Endodermal cell (in vitro differentiated cells): ENCODE results near the gene ZNF655. TPM values are rescaled to one million over a fixed set of nuclear protein-coding genes. Genes with fewer than 3 reads are reported as not detected.

ENCODE experiments used
- DNase-seq: peaks from one replicate; pipeline ENCODE4 v3.0.0-alpha.2; 2017
- H3K27ac ChIP-seq: 2 replicates; pipeline ENCODE4 v1.5.1; 2013; ENCODE audit warnings: mild to moderate bottlenecking, low read depth, low read length, moderate library complexity
- H3K27me3 ChIP-seq: 2 replicates; pipeline ENCODE4 v1.6.1; 2013; ENCODE audit warnings: mild to moderate bottlenecking, low read length, moderate library complexity; ENCODE audit not compliant: insufficient read depth, control insufficient read depth, poor library complexity, severe bottlenecking
- H3K36me3 ChIP-seq: 2 replicates; pipeline ENCODE4 v1.7.0; 2013; ENCODE audit warnings: mild to moderate bottlenecking, low read length, moderate library complexity; ENCODE audit not compliant: control insufficient read depth, insufficient read depth
- H3K4me1 ChIP-seq: one replicate; pipeline ENCODE4 v1.7.0; 2013; ENCODE audit warnings: low read length; ENCODE audit not compliant: control insufficient read depth, insufficient read depth
- H3K4me3 ChIP-seq: 2 replicates; pipeline ENCODE4 v1.5.1; 2013; ENCODE audit warnings: mild to moderate bottlenecking, low read length, moderate library complexity
- H3K9ac ChIP-seq: 2 replicates; pipeline ENCODE4 v1.6.1; 2013; ENCODE audit warnings: mild to moderate bottlenecking, low read length, moderate library complexity; ENCODE audit not compliant: poor library complexity, severe bottlenecking; ENCODE audit errors: extremely low read depth
- H3K9me3 ChIP-seq: 2 replicates; pipeline ENCODE4 v1.6.1; 2013; ENCODE audit warnings: mild to moderate bottlenecking, low read length, moderate library complexity; ENCODE audit not compliant: control insufficient read depth
- H3K27ac Mint-ChIP-seq: 2 replicates; pipeline ENCODE4 v1.8.0; 2020; ENCODE audit warnings: mixed read lengths
- H3K27me3 Mint-ChIP-seq: 2 replicates; pipeline ENCODE4 v1.8.0; 2021; ENCODE audit warnings: mild to moderate bottlenecking, mixed read lengths; ENCODE audit not compliant: insufficient read depth
- H3K36me3 Mint-ChIP-seq: 2 replicates; pipeline ENCODE4 v1.8.0; 2020; ENCODE audit warnings: low read depth, mixed read lengths
- H3K4me1 Mint-ChIP-seq: 2 replicates; pipeline ENCODE4 v1.8.0; 2020; ENCODE audit warnings: mixed read lengths
- H3K4me3 Mint-ChIP-seq: 2 replicates; pipeline ENCODE4 v1.8.0; 2020; ENCODE audit warnings: mild to moderate bottlenecking, moderate library complexity, mixed read lengths
- H3K9me3 Mint-ChIP-seq: 2 replicates; pipeline ENCODE4 v1.8.0; 2020; ENCODE audit warnings: mild to moderate bottlenecking, mixed read lengths
- WGBS, 2 experiments: methylation state at CpG; one replicate each; pipeline versions ENCODE4 v1.1.5 to v1.1.7; 2013; ENCODE audit warnings: missing lambda C conversion rate in 2 of 2, mixed read lengths in 1 of 2; ENCODE audit not compliant: insufficient coverage in 1 of 2, insufficient read length in 1 of 2; 5-methylcytosine and 5-hydroxymethylcytosine counted together
- total RNA-seq, 2 donors: library from RNA; stranded (reverse); fragmentation: NEBNext Ultra II Directional in 1 of 2; extraction: Animal tissue kit (Norgen Biotek cat#: 25700) in 1 of 2; gene quantifications; 2 replicates in 1 of 2; 3 replicates in 1 of 2; pipeline ENCODE4 v1.2.1, GENCODE V29; 2021
- TF ChIP-seq, protein P1 (sequence below): fragments of 200-600 bp; sonication (generic); conservative IDR thresholded peaks from 2 replicates; pipeline ENCODE4 v1.5.0; 2021; ENCODE audit warnings: antibody characterized with exemption, mild to moderate bottlenecking

ZNF655 gene
- total RNA-seq, 2 donors from 2014 or later: 57.0 to 58.2 TPM

DNA sequence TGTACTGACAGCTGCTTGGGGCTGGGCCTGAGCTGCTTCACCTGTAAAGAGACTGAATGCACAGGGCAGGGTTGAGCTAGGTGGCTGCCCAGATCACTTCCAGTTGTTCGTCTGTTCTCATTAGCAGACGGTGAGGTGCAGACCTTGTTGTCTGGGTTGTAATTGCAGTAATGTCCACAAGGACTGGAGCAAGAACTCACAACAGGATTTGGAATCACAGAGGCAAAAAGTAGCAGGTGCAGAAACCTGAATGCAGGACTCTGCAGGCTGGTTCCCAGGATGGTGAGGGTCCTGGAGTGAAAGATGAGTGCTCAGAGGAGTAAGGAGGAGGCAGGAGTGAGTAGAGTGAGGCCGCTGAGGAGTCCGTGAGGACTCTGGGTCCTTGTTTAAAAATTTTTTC lies 67.5 kb downstream of the ZNF655 start:
- Mint-ChIP-seq H3K36me3 (peaks cover 86% of the 10 kb centered on the region), H3K27me3 (no peaks in the 10 kb centered on the region), H3K4me3 (no peak overlapping the region), H3K9me3 (no peaks in the 10 kb centered on the region), H3K4me1 (peaks cover 17% of the 10 kb centered on the region), H3K27ac (no peak overlapping the region)
- no peak for DNase-seq
- Histone ChIP-seq H3K9ac (no peak overlapping the region), H3K36me3 (peaks cover 95% of the 10 kb centered on the region), H3K4me1 (peaks cover 5% of the 10 kb centered on the region), H3K9me3 (no peaks in the 10 kb centered on the region), H3K4me3 (no peak overlapping the region), H3K27me3 (no peaks in the 10 kb centered on the region), H3K27ac (no peak overlapping the region)
- TF ChIP-seq, protein P1, sequence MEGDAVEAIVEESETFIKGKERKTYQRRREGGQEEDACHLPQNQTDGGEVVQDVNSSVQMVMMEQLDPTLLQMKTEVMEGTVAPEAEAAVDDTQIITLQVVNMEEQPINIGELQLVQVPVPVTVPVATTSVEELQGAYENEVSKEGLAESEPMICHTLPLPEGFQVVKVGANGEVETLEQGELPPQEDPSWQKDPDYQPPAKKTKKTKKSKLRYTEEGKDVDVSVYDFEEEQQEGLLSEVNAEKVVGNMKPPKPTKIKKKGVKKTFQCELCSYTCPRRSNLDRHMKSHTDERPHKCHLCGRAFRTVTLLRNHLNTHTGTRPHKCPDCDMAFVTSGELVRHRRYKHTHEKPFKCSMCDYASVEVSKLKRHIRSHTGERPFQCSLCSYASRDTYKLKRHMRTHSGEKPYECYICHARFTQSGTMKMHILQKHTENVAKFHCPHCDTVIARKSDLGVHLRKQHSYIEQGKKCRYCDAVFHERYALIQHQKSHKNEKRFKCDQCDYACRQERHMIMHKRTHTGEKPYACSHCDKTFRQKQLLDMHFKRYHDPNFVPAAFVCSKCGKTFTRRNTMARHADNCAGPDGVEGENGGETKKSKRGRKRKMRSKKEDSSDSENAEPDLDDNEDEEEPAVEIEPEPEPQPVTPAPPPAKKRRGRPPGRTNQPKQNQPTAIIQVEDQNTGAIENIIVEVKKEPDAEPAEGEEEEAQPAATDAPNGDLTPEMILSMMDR: peak; percentile 33
- WGBS, 2 experiments: 93 to 100% methylated on average over 3 to 4 of the region's 4 CpGs

Other genes starting within 250 kb of the ZNF655 start
- 100 to 1,000 TPM; 150 to 154 TPM for gene ARPC1A, start 232.7 kb upstream of the ZNF655 start, total RNA-seq
- gene ARPC1B, start 183.9 kb upstream of the ZNF655 start, total RNA-seq: 10 to 100 TPM; 53.3 to 73.9 TPM
- gene PDAP1, start 150.0 kb upstream of the ZNF655 start, total RNA-seq: 100 to 1,000 TPM; 147 to 165 TPM
- gene BUD31, start 149.7 kb upstream of the ZNF655 start, total RNA-seq: 100 to 1,000 TPM; 102 to 117 TPM
- gene PTCD1, start 119.8 kb upstream of the ZNF655 start, total RNA-seq: 10 to 100 TPM; 11.9 to 12.5 TPM
- gene CPSF4, start 119.7 kb upstream of the ZNF655 start, total RNA-seq: 100 to 1,000 TPM in 1 of 2 donors, 10 to 100 TPM in 1; 87.3 to 126 TPM
- gene ATP5MF, start 92.5 kb upstream of the ZNF655 start, total RNA-seq: 100 to 1,000 TPM; 455 to 472 TPM
- gene ZNF789, start 85.8 kb upstream of the ZNF655 start, total RNA-seq: 10 to 100 TPM; 13.7 to 16.5 TPM
- gene ZNF394, start 58.4 kb upstream of the ZNF655 start, total RNA-seq: 10 to 100 TPM; 21.0 to 22.0 TPM
- gene ZKSCAN5, start 54.0 kb upstream of the ZNF655 start, total RNA-seq: 10 to 100 TPM; 14.9 to 18.2 TPM
- gene FAM200A, start 6.5 kb upstream of the ZNF655 start, total RNA-seq: 1 to 10 TPM; 7.7 to 8.3 TPM
- 1 to 10 TPM in 1 of 2 donors, under 1 TPM in 1; 0.26 to 3.2 TPM for gene TMEM225B, start 39.6 kb downstream of the ZNF655 start, total RNA-seq
- gene ZSCAN25, start 58.3 kb downstream of the ZNF655 start, total RNA-seq: 10 to 100 TPM; 22.2 to 23.1 TPM
- gene CYP3A5, start 121.4 kb downstream of the ZNF655 start, total RNA-seq: under 1 TPM; 0.38 to 0.42 TPM
- not detected for gene CYP3A7, start 176.6 kb downstream of the ZNF655 start, total RNA-seq
- gene CYP3A4, start 225.5 kb downstream of the ZNF655 start, total RNA-seq: under 1 TPM in 1 of 2 donors, not detected in 1; 0.11 TPM